Measurements from ENCODE around the gene LRRC8D. TPM values are rescaled to one million over a fixed set of nuclear protein-coding genes. Genes with fewer than 3 reads are reported as not detected.

Gene LRRC8D
- total RNA-seq, 1 experiment from 2014 or later: 15.0 TPM

- H3K4me1 ChIP-seq (ENCODE audit: control insufficient read depth in 1 of 2, insufficient read depth in 2 of 2, low read length in 2 of 2): peaks cover 0 to 1% of the 10 kb centered on the region in 2 experiments; a peak in 2 of 4 replicates
- no peak for ATAC-seq
- H3K4me3 ChIP-seq (replicated peaks in 1 of 2; ENCODE audit: low read depth in 1 of 2, low read length in 2 of 2): no peak overlapping the region
- BruUV-seq (replicated peaks): no TSS peak
- H4K20me1 ChIP-seq (ENCODE audit: insufficient read depth): no peaks in the 10 kb centered on the region
- no peak overlapping the region for H3K9ac ChIP-seq (ENCODE audit: low read length)
- ChIA-PET CTCF (no interaction called here), POLR2A (no interaction called here), RAD21 (ENCODE audit: low non-redundant PET in 1 of 2, low total read pairs in 2 of 2, uncharacterized antibody in 2 of 2, unreplicated experiment in 2 of 2) (no interaction called here)
- H3K27ac ChIP-seq (ENCODE audit: low read depth, low read length): no peak overlapping the region
- TF ChIP-seq RAD21 (IDR thresholded peaks at IDR 0.05; ENCODE audit: low read depth): no peak
- no peak for TF ChIP-seq JUND (IDR thresholded peaks at IDR 0.05)
- TF ChIP-seq, protein P1, sequence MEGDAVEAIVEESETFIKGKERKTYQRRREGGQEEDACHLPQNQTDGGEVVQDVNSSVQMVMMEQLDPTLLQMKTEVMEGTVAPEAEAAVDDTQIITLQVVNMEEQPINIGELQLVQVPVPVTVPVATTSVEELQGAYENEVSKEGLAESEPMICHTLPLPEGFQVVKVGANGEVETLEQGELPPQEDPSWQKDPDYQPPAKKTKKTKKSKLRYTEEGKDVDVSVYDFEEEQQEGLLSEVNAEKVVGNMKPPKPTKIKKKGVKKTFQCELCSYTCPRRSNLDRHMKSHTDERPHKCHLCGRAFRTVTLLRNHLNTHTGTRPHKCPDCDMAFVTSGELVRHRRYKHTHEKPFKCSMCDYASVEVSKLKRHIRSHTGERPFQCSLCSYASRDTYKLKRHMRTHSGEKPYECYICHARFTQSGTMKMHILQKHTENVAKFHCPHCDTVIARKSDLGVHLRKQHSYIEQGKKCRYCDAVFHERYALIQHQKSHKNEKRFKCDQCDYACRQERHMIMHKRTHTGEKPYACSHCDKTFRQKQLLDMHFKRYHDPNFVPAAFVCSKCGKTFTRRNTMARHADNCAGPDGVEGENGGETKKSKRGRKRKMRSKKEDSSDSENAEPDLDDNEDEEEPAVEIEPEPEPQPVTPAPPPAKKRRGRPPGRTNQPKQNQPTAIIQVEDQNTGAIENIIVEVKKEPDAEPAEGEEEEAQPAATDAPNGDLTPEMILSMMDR (IDR thresholded peaks at IDR 0.05 in 2 of 3, conservative IDR thresholded peaks at IDR 0.05 in 1 of 3; ENCODE audit: borderline replicate concordance in 1 of 3, insufficient read depth in 1 of 3, low read depth in 2 of 3, low read length in 2 of 3): no peak
- no peak for TF ChIP-seq ZBTB33 (IDR thresholded peaks at IDR 0.05; ENCODE audit: extremely low read depth, insufficient replicate concordance, low read length)
- no peak for TF ChIP-seq EGR1 (IDR thresholded peaks at IDR 0.05; ENCODE audit: low read depth)
- DNase-seq (ENCODE audit: low read depth, low spot score): no peak
- no peaks in the 10 kb centered on the region for H3K79me2 ChIP-seq (ENCODE audit: insufficient read depth, low read length)
- intact Hi-C loops (cut with micrococcal nuclease): no loop called here
- no peaks in the 10 kb centered on the region for H3K27me3 ChIP-seq (ENCODE audit: insufficient read depth, low read length)
- H3K9me3 ChIP-seq (ENCODE audit: control insufficient read depth in 1 of 2, insufficient read depth in 1 of 2, low read depth in 1 of 2, low read length in 2 of 2): 0 out of 4 replicates have a peak, but pooled peaks cover 0 to 2% of the 10 kb centered on the region in 2 experiments
- H3K4me2 ChIP-seq (ENCODE audit: low read length): no peak overlapping the region
- no peaks in the 10 kb centered on the region for H3K36me3 ChIP-seq (ENCODE audit: control insufficient read depth in 1 of 2, insufficient read depth in 2 of 2, low read length in 2 of 2)
- no peaks in the 10 kb centered on the region for H3K9me2 ChIP-seq (ENCODE audit: insufficient read depth)
- no peak overlapping the region for H2AFZ ChIP-seq (ENCODE audit: low read depth, low read length, poor library complexity, severe bottlenecking)
These were observed 138.2 kb downstream of the LRRC8D start for GRCh38 chr1:89958851-89959654.

Measured in HCT116 (cell line).